Panc1 (cell line): ENCODE measurements around the gene ASB2. TPM values are rescaled to one million over a fixed set of nuclear protein-coding genes. Genes with fewer than 3 reads are reported as not detected.

Experiments used
- ATAC-seq: fragments of 200-7000 bp; cut with Tn5 transposase; 2 replicates; pipeline ENCODE4 v1.9.1; 2020; ENCODE audit warnings: mild to moderate bottlenecking, moderate library complexity
- BruUV-seq: library from RNA; stranded (reverse); fragments of 400-500 nt; replicated peaks from 2 replicates; lab custom pipeline; 2021; lab: Mats Ljungman, UMichigan
- CTCF ChIA-PET: fragments of 300-600 bp; sonication (Branson Sonifier 250); formaldehyde crosslinking; loops from one replicate; lab custom pipeline; 2022; ENCODE audit warnings: antibody characterized with exemption; lab: Charles Lee
- POLR2A ChIA-PET: fragments of 300-600 bp; sonication (Branson Sonifier 250); formaldehyde crosslinking; loops from one replicate; lab custom pipeline; 2022; ENCODE audit warnings: antibody characterized with exemption; lab: Charles Lee
- DNase-seq: peaks from one replicate; pipeline ENCODE4 v3.0.0-alpha.2; 2010; ENCODE audit warnings: low read depth, low spot score
- H3K27ac ChIP-seq: 2 replicates; pipeline ENCODE4 v1.5.1; 2011; ENCODE audit warnings: mild to moderate bottlenecking, low read length, inconsistent platforms
- H3K27me3 ChIP-seq: fragments of 200-500 bp; sonication (Bioruptor generic); 2 replicates; pipeline ENCODE4 v1.6.0; 2014; ENCODE audit warnings: low read length, inconsistent platforms; ENCODE audit not compliant: control insufficient read depth, insufficient read depth
- H3K36me3 ChIP-seq: fragments of 200-500 bp; sonication (Bioruptor generic); 2 replicates; pipeline ENCODE4 v1.5.1; 2014; ENCODE audit warnings: inconsistent platforms, mild to moderate bottlenecking, low read length, moderate library complexity; ENCODE audit not compliant: control insufficient read depth, insufficient read depth
- H3K4me1 ChIP-seq: 2 replicates; pipeline ENCODE4 v1.5.1; 2011; ENCODE audit warnings: inconsistent platforms, mild to moderate bottlenecking, low read length, moderate library complexity; ENCODE audit not compliant: control insufficient read depth, insufficient read depth
- H3K4me3 ChIP-seq, 2 experiments: 2 replicates each; pipeline ENCODE4 v1.5.1; 2011 to 2012; ENCODE audit warnings: low read depth in 2 of 2, low read length in 2 of 2, mild to moderate bottlenecking in 2 of 2, inconsistent platforms in 1 of 2, moderate library complexity in 1 of 2
- H3K9me3 ChIP-seq: fragments of 200-500 bp; sonication (Bioruptor generic); 2 replicates; pipeline ENCODE4 v1.5.1; 2014; ENCODE audit warnings: low read depth, mild to moderate bottlenecking, inconsistent platforms, low read length, moderate library complexity; ENCODE audit not compliant: control insufficient read depth, insufficient read depth
- POLR2AphosphoS5 ChIP-seq: IDR thresholded peaks from 2 replicates; pipeline ENCODE4 v1.6.1; 2012; ENCODE audit warnings: mild to moderate bottlenecking, low read depth, low read length, moderate library complexity
- SIN3A ChIP-seq: IDR thresholded peaks from 2 replicates; pipeline ENCODE4 v1.6.1; 2012; ENCODE audit warnings: low read depth, mild to moderate bottlenecking, low read length, moderate library complexity, borderline replicate concordance; ENCODE audit not compliant: insufficient read depth
- TCF7L2 ChIP-seq: IDR thresholded peaks from 2 replicates; pipeline ENCODE4 v1.6.1; 2011; ENCODE audit warnings: mild to moderate bottlenecking, low read depth, low read length, inconsistent platforms
- in situ Hi-C: cut with HindIII; loops from 2 replicates; pipeline ENCODE4 v1.10.0; 2016; ENCODE audit warnings: low sequenced_read_pairs, low pct_unique_long_range_greater_than_20kb
- intact Hi-C: fragments of 100-400 bp; cut with micrococcal nuclease; formaldehyde crosslinking; loops from one replicate; pipeline ENCODE4 v1.10.0; 2022; ENCODE audit not compliant: unreplicated experiment
- total RNA-seq: library from RNA; stranded (reverse); gene quantifications from one replicate; pipeline ENCODE4 v1.2.1, GENCODE V29; 2021; ENCODE audit not compliant: unreplicated experiment
- TF ChIP-seq, protein P1 (sequence below), 2 experiments: IDR thresholded peaks; 2 replicates each; pipeline ENCODE4 v1.6.1; 2011 to 2012; ENCODE audit warnings: low read depth in 2 of 2, control low read depth in 1 of 2, low read length in 1 of 2, mild to moderate bottlenecking in 1 of 2, moderate library complexity in 1 of 2; ENCODE audit not compliant: insufficient read depth in 1 of 2
- TF ChIP-seq, protein P2 (sequence below): fragments of 450-650 bp; IDR thresholded peaks from 2 replicates; pipeline ENCODE4 v1.5.1; 2017; ENCODE audit warnings: mild to moderate bottlenecking

Gene ASB2
- total RNA-seq, 1 experiment from 2014 or later, result 0.28 TPM

DNA sequence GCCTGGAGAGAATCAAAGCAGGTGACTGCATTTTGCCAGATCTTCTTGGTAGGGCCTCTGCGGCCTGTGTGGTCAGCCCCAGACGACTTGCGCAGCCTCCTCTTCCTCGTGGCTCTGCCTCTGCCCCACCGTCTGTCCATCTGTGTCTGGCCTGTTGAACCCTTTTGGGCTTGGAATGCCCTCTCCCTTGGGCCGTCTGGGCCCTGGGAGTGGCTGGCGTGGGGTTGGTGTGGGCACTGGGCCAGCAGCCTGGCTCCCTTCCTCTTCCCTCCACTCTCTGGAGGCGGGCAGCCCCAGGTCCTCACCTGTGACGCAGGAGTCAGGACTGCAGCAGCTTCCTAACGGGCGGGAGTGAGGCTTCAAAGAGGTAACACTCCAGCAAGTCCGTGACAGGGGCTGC lies 11.0 kb upstream of the ASB2 start:
- no peaks in the 10 kb centered on the region for H3K36me3 ChIP-seq
- ATAC-seq, result no peak
- no peak overlapping the region for H3K27ac ChIP-seq
- ChIA-PET POLR2A (no interaction called here), CTCF (interaction anchor here (0.6 kb wide), 1 partner anchor 36 kb away, joined by 9 read pairs; no protein-coding TSS in a partner anchor)
- in situ Hi-C loops (no loop called here), intact Hi-C loops (no loop called here)
- TF ChIP-seq POLR2AphosphoS5 (no peak), SIN3A (no peak), TCF7L2 (no peak)
- TF ChIP-seq, protein P1, sequence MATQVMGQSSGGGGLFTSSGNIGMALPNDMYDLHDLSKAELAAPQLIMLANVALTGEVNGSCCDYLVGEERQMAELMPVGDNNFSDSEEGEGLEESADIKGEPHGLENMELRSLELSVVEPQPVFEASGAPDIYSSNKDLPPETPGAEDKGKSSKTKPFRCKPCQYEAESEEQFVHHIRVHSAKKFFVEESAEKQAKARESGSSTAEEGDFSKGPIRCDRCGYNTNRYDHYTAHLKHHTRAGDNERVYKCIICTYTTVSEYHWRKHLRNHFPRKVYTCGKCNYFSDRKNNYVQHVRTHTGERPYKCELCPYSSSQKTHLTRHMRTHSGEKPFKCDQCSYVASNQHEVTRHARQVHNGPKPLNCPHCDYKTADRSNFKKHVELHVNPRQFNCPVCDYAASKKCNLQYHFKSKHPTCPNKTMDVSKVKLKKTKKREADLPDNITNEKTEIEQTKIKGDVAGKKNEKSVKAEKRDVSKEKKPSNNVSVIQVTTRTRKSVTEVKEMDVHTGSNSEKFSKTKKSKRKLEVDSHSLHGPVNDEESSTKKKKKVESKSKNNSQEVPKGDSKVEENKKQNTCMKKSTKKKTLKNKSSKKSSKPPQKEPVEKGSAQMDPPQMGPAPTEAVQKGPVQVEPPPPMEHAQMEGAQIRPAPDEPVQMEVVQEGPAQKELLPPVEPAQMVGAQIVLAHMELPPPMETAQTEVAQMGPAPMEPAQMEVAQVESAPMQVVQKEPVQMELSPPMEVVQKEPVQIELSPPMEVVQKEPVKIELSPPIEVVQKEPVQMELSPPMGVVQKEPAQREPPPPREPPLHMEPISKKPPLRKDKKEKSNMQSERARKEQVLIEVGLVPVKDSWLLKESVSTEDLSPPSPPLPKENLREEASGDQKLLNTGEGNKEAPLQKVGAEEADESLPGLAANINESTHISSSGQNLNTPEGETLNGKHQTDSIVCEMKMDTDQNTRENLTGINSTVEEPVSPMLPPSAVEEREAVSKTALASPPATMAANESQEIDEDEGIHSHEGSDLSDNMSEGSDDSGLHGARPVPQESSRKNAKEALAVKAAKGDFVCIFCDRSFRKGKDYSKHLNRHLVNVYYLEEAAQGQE (IDR thresholded peaks at IDR 0.05; ENCODE audit: insufficient read depth in 1 of 2, low read depth in 2 of 2, low read length in 1 of 2), result no peak
- TF ChIP-seq, protein P2, sequence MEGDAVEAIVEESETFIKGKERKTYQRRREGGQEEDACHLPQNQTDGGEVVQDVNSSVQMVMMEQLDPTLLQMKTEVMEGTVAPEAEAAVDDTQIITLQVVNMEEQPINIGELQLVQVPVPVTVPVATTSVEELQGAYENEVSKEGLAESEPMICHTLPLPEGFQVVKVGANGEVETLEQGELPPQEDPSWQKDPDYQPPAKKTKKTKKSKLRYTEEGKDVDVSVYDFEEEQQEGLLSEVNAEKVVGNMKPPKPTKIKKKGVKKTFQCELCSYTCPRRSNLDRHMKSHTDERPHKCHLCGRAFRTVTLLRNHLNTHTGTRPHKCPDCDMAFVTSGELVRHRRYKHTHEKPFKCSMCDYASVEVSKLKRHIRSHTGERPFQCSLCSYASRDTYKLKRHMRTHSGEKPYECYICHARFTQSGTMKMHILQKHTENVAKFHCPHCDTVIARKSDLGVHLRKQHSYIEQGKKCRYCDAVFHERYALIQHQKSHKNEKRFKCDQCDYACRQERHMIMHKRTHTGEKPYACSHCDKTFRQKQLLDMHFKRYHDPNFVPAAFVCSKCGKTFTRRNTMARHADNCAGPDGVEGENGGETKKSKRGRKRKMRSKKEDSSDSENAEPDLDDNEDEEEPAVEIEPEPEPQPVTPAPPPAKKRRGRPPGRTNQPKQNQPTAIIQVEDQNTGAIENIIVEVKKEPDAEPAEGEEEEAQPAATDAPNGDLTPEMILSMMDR, result no peak
- H3K4me1 ChIP-seq, result peaks cover 7% of the 10 kb centered on the region
- BruUV-seq, result no TSS peak
- no peaks in the 10 kb centered on the region for H3K9me3 ChIP-seq
- H3K4me3 ChIP-seq, result no peak overlapping the region
- H3K27me3 ChIP-seq, result no peaks in the 10 kb centered on the region
- DNase-seq, result no peak

DNA sequence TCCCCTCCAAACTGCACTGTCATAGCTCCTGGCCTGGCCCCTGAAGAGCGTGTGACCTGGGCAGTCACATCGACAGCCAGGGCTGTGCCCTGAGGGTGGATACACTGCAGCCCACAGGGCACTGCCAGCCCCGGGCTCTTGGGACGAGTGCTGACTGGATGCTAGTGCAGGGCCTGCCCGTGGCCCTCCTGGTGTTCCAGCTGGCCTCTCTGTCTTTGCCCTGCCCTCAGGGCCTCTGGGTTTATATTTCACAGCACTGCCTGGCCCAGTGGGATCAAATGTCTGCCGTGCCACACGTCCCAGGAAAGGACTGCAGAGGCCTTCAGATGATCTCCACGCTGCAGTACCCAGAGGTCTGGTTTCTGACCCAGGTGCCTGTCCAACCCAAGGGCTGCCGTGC lies 10.6 kb upstream of the ASB2 start:
- POLR2A ChIA-PET, result no interaction called here
- no peak for ATAC-seq
- BruUV-seq, result no TSS peak

More for the DNA sequence above, 10.6 kb upstream of the ASB2 start:
- CTCF ChIA-PET, result no interaction called here
- no peaks in the 10 kb centered on the region for H3K27me3 ChIP-seq
- in situ Hi-C loops (no loop called here), intact Hi-C loops (no loop called here)
- H3K27ac ChIP-seq, result no peak overlapping the region
- no peaks in the 10 kb centered on the region for H3K36me3 ChIP-seq
- TF ChIP-seq TCF7L2, result no peak
- TF ChIP-seq, protein P2, result no peak
- no peak for TF ChIP-seq POLR2AphosphoS5
- TF ChIP-seq SIN3A, result no peak
- TF ChIP-seq, protein P1 (IDR thresholded peaks at IDR 0.05; ENCODE audit: insufficient read depth in 1 of 2, low read depth in 2 of 2, low read length in 1 of 2), result no peak
- peaks cover 7% of the 10 kb centered on the region for H3K4me1 ChIP-seq
- no peak for DNase-seq
- H3K9me3 ChIP-seq, result no peaks in the 10 kb centered on the region
- no peak overlapping the region for H3K4me3 ChIP-seq
